BE2C (cell line): ENCODE measurements around the gene FES.

Experiments used
- DNase-seq: peaks from one replicate; pipeline ENCODE4 v3.0.0-alpha.2; 2020
- H3K27me3 ChIP-seq: fragments of 250-450 bp; sonication (Bioruptor Pico); 2 replicates; pipeline ENCODE4 v1.5.1; 2020; ENCODE audit warnings: mild to moderate bottlenecking
- H3K36me3 ChIP-seq: fragments of 250-450 bp; sonication (Bioruptor Pico); 2 replicates; pipeline ENCODE4 v1.5.1; 2020; ENCODE audit warnings: mild to moderate bottlenecking
- H3K4me1 ChIP-seq: fragments of 250-450 bp; sonication (Bioruptor Pico); 2 replicates; pipeline ENCODE4 v1.5.1; 2020
- H3K4me3 ChIP-seq: 2 replicates; pipeline ENCODE4 v1.5.1; 2011; ENCODE audit warnings: low read depth, low read length
- H3K9me3 ChIP-seq: fragments of 250-450 bp; sonication (Bioruptor Pico); 2 replicates; pipeline ENCODE4 v1.5.1; 2020
- CTCF ChIP-seq: IDR thresholded peaks from 2 replicates; pipeline ENCODE4 v1.5.1; 2012; ENCODE audit warnings: mild to moderate bottlenecking, low read depth, low read length

The FES gene

DNA sequence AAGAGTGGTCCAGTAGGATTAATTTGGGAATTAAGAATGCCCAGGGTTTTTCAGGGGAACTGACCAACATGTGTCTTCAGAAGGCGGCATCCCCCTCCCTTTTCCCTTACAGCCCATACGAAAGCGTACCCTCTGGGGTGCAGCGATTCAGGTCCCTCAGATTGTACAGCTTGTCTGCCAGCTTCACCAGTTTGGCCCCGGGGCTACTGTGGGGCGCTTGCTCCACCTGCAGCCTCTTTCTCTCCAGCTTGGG, 47.2 kb downstream of the FES start:
- Histone ChIP-seq H3K36me3 (no peaks in the 10 kb centered on the region), H3K4me3 (peak overlapping the region; percentile 95), H3K4me1 (0 out of 2 replicates have a peak, but pooled peaks cover 3% of the 10 kb centered on the region), H3K9me3 (no peaks in the 10 kb centered on the region), H3K27me3 (no peaks in the 10 kb centered on the region)
- no peak for DNase-seq
- no peak for TF ChIP-seq CTCF

DNA sequence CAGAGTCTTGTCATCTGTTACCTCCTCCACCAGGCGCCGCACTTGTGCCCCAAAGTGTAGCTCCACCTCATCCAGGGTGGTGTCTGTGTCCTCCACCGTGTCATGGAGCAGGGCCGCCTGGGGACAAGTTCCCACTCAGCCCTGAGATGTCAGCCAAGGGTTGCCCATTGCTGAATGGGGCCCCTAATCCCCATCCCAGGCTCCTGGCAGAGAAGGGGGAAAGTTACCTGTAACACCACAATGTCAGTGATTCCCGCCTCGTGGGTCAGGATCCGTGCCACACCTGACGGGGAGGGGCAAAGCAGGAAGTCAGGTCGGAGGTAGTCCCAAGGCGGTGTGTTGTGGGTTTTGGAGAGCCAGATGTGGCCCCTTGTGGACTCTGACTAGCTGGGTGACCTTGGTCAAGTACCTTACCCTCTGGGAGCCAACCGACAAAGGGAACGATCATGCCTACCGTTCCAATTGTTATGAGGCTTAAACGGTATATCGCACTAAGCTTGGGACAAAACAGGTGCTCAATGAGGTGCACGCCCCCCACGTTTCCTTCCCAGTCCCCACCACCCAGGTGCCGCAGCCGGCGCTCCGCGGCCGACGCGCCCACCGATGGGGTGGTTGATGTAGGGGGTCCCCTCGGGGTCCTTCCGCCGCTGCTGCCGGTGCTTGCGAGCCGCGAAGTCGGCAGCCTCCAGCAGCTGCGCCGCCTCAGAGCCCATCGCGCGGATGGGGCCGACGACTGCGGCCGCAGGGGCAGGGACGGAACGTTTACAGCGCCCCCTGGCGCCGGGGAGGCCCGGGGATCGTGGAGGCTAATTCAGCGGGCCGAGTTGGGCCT, 47.7 kb downstream of the FES start, which contains the start of gene HDDC3:
TSS of gene HDDC3 (minus strand) at position 722 of the 832 bp plus-strand sequence. CDS start at position 713, 9 bp downstream.
- Histone ChIP-seq H3K27me3 (no peaks in the 10 kb centered on the region), H3K9me3 (no peaks in the 10 kb centered on the region), H3K4me3 (peak within 1 kb of the TSS; percentile 95), H3K4me1 (0 out of 2 replicates have a peak, but pooled peaks cover 3% of the 10 kb centered on the region), H3K36me3 (no peaks in the 10 kb centered on the region)
- TF ChIP-seq CTCF, result peak; percentile 88
- DNase-seq, result peak; percentile 94

- TF ChIP-seq CTCF, result no peak
- DNase-seq, result no peak
- H3K4me3 ChIP-seq, result peak overlapping the region; percentile 95
- no peaks in the 10 kb centered on the region for H3K9me3 ChIP-seq
- H3K27me3 ChIP-seq, result no peaks in the 10 kb centered on the region
- 0 out of 2 replicates have a peak, but pooled peaks cover 3% of the 10 kb centered on the region for H3K4me1 ChIP-seq
- H3K36me3 ChIP-seq, result no peaks in the 10 kb centered on the region
Observed at GRCh38 chr15:90932660-90932991, 48.3 kb downstream of the FES start.

DNA sequence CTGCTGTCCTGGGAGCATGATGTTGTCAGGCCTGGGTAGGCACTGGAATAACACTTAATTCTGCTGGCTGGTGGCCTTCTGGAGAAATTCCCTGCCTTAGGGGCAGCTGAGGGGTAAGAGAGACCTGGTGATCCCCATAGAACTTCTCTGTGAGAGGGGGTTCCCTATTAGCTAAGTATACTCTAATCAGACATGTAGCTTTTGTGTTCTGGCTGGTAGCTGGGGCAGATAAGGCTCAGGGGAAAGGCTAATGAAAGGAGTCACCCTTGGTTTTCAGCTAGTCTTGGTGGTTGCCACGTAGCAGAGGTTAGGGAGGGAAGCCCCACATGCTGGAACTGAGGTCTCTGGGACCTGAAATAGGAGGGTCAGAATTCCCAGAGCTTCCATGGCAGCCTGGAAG, 49.0 kb downstream of the FES start:
- Histone ChIP-seq H3K4me1 (0 out of 2 replicates have a peak, but pooled peaks cover 3% of the 10 kb centered on the region), H3K36me3 (0 out of 2 replicates have a peak, but pooled peaks cover under 1% of the 10 kb centered on the region), H3K27me3 (no peaks in the 10 kb centered on the region), H3K4me3 (no peak overlapping the region), H3K9me3 (no peaks in the 10 kb centered on the region)
- TF ChIP-seq CTCF, result no peak
- no peak for DNase-seq

GRCh38 chr15:90934256-90934948, 50.1 kb downstream of the FES start:
- TF ChIP-seq CTCF, result peak; percentile 94
- 0 out of 2 replicates have a peak, but pooled peaks cover 3% of the 10 kb centered on the region for H3K4me1 ChIP-seq
- H3K36me3 ChIP-seq, result peaks cover 9% of the 10 kb centered on the region
- peak; percentile 91 for DNase-seq
- no peaks in the 10 kb centered on the region for H3K27me3 ChIP-seq
- no peaks in the 10 kb centered on the region for H3K9me3 ChIP-seq
- peak overlapping the region; percentile 62 for H3K4me3 ChIP-seq
